MCF 10A (cell line): Measurements from ENCODE around the gene SLC35E1. TPM values are rescaled to one million over a fixed set of nuclear protein-coding genes. Genes with fewer than 3 reads are reported as not detected.

Experiments
- BruUV-seq: library from RNA; stranded (reverse); fragments of 400-500 nt; replicated peaks from 2 replicates; lab custom pipeline; 2021; lab: Mats Ljungman, UMichigan
- CTCF ChIA-PET: fragments of 300-600 bp; sonication (Branson Sonifier 250); formaldehyde crosslinking; extraction: SDS; loops from one replicate; lab custom pipeline; 2021; ENCODE audit warnings: antibody characterized with exemption, inconsistent platforms; lab: Yijun Ruan, JAX
- POLR2A ChIA-PET: fragments of 300-600, 350-650 bp; sonication (Branson Sonifier 250); formaldehyde crosslinking; extraction: SDS; loops from one replicate; lab custom pipeline; 2020; ENCODE audit warnings: antibody characterized with exemption, inconsistent platforms; lab: Yijun Ruan, JAX
- DNase-seq: peaks from one replicate; pipeline ENCODE4 v3.0.0-alpha.2; 2018; ENCODE audit not compliant: unreplicated experiment
- H3K27ac Mint-ChIP-seq: one replicate; pipeline ENCODE4 v1.8.0; 2022; ENCODE audit warnings: mild to moderate bottlenecking, low read depth, mixed read lengths; ENCODE audit not compliant: unreplicated experiment
- H3K27me3 Mint-ChIP-seq: one replicate; pipeline ENCODE4 v1.8.0; 2022; ENCODE audit warnings: mixed read lengths; ENCODE audit not compliant: insufficient read depth, unreplicated experiment
- H3K36me3 Mint-ChIP-seq: one replicate; pipeline ENCODE4 v1.8.0; 2022; ENCODE audit warnings: mild to moderate bottlenecking, moderate library complexity, mixed read lengths; ENCODE audit not compliant: insufficient read depth, unreplicated experiment
- H3K4me1 Mint-ChIP-seq: one replicate; pipeline ENCODE4 v1.8.0; 2022; ENCODE audit warnings: mixed read lengths; ENCODE audit not compliant: insufficient read depth, unreplicated experiment
- H3K4me3 Mint-ChIP-seq: one replicate; pipeline ENCODE4 v1.8.0; 2022; ENCODE audit warnings: mild to moderate bottlenecking, moderate library complexity, mixed read lengths; ENCODE audit not compliant: unreplicated experiment
- H3K9me3 Mint-ChIP-seq: one replicate; pipeline ENCODE4 v1.8.0; 2022; ENCODE audit warnings: mixed read lengths; ENCODE audit not compliant: unreplicated experiment
- CTCF ChIP-seq: fragments of 200-600 bp; IDR thresholded peaks from one replicate; pipeline ENCODE4 v1.8.0; 2022; ENCODE audit warnings: antibody characterized with exemption, mild to moderate bottlenecking; ENCODE audit not compliant: unreplicated experiment
- intact Hi-C: fragments of 100-400 bp; cut with micrococcal nuclease; formaldehyde crosslinking; loops from 2 replicates; pipeline ENCODE4 v1.14.1; 2022
- total RNA-seq: library from RNA; stranded (reverse); gene quantifications from 2 replicates; pipeline ENCODE4 v1.2.3, GENCODE V29; 2022

Gene SLC35E1
- total RNA-seq, 1 experiment from 2014 or later: 62.6 TPM

GRCh38 chr19:16527334-16527935 lies 44.8 kb downstream of the SLC35E1 start:
- POLR2A ChIA-PET: no interaction called here
- TF ChIP-seq CTCF: no peak
- no peak for DNase-seq
- H3K36me3 Mint-ChIP-seq: peaks cover 69% of the 10 kb centered on the region
- no peaks in the 10 kb centered on the region for H3K4me1 Mint-ChIP-seq
- no peaks in the 10 kb centered on the region for H3K27me3 Mint-ChIP-seq
- intact Hi-C loops: no loop called here
- peak overlapping the region; percentile 12 for H3K27ac Mint-ChIP-seq
- no peaks in the 10 kb centered on the region for H3K9me3 Mint-ChIP-seq
- CTCF ChIA-PET: interaction anchor here (0.6 to 1.2 kb wide), 4 partner anchors 18 to 265 kb away, joined by 3 to 7 read pairs (median 3); no protein-coding TSS in a partner anchor
- H3K4me3 Mint-ChIP-seq: no peak overlapping the region
- TSS peak; percentile 24 for BruUV-seq

- peaks cover 64% of the 10 kb centered on the region for H3K36me3 Mint-ChIP-seq
- ChIA-PET POLR2A (interaction anchor here (1.2 kb wide), 1 partner anchor 17 kb away, joined by 4 read pairs; no protein-coding TSS in a partner anchor), CTCF (interaction anchor here (0.7 kb wide), 1 partner anchor 24 kb away, joined by 3 read pairs; no protein-coding TSS in a partner anchor)
- H3K27ac Mint-ChIP-seq: no peak overlapping the region
- intact Hi-C loops: no loop called here
- no TSS peak for BruUV-seq
- no peak overlapping the region for H3K4me3 Mint-ChIP-seq
- DNase-seq: no peak
- no peaks in the 10 kb centered on the region for H3K27me3 Mint-ChIP-seq
- no peaks in the 10 kb centered on the region for H3K4me1 Mint-ChIP-seq
- H3K9me3 Mint-ChIP-seq: no peaks in the 10 kb centered on the region
- TF ChIP-seq CTCF: no peak
These were observed 46.3 kb downstream of the SLC35E1 start for GRCh38 chr19:16525751-16526481.

GRCh38 chr19:16524991-16525734 lies 47.1 kb downstream of the SLC35E1 start:
- Mint-ChIP-seq H3K36me3 (peaks cover 65% of the 10 kb centered on the region), H3K27me3 (no peaks in the 10 kb centered on the region), H3K27ac (no peak overlapping the region), H3K4me3 (no peak overlapping the region), H3K4me1 (no peaks in the 10 kb centered on the region), H3K9me3 (no peaks in the 10 kb centered on the region)
- CTCF ChIA-PET: no interaction called here
- POLR2A ChIA-PET: no interaction called here
- no peak for DNase-seq
- TF ChIP-seq CTCF: no peak
- intact Hi-C loops: no loop called here
- BruUV-seq: no TSS peak
